ENCODE measurements around the gene TSPAN5.
A peak's percentile ranks its signal among the peaks of the same experiment; 100 is the strongest.

Gene TSPAN5

GRCh38 chr4:98673288-98673644 lies 14.9 kb upstream of the TSPAN5 start:
- no peak for DNase-seq (ENCODE audit: low read depth)

GRCh38 chr4:98672583-98673287 lies 14.3 kb upstream of the TSPAN5 start:
- DNase-seq (ENCODE audit: low read depth), result no peak

GRCh38 chr4:98671131-98671530 lies 12.7 kb upstream of the TSPAN5 start:
- DNase-seq (ENCODE audit: low read depth), result no peak

GRCh38 chr4:98670186-98670585 lies 11.8 kb upstream of the TSPAN5 start:
- no peak for DNase-seq (ENCODE audit: low read depth)

- no peak for DNase-seq (ENCODE audit: low read depth)
Measured at GRCh38 chr4:98669577-98669976, 11.2 kb upstream of the TSPAN5 start.

- DNase-seq (ENCODE audit: low read depth), result no peak
Measured at GRCh38 chr4:98664959-98665358, 6.5 kb upstream of the TSPAN5 start.

- DNase-seq (ENCODE audit: low read depth), result no peak
Measured at GRCh38 chr4:98663226-98664006, 5.0 kb upstream of the TSPAN5 start.

- no peak for DNase-seq (ENCODE audit: low read depth)
Measured at GRCh38 chr4:98662626-98663225, 4.3 kb upstream of the TSPAN5 start.

- DNase-seq (ENCODE audit: low read depth), result no peak
Measured at GRCh38 chr4:98662055-98662453, 3.6 kb upstream of the TSPAN5 start.

- DNase-seq (ENCODE audit: low read depth), result no peak
Measured at GRCh38 chr4:98661371-98662054, 3.1 kb upstream of the TSPAN5 start.

GRCh38 chr4:98659741-98660462 lies 1.5 kb upstream of the TSPAN5 start:
- no peak for DNase-seq (ENCODE audit: low read depth)

GRCh38 chr4:98659106-98659592 lies 738 bp upstream of the TSPAN5 start:
- peak; percentile 26 for DNase-seq (ENCODE audit: low read depth)

GRCh38 chr4:98657531-98658286 lies 702 bp downstream of the TSPAN5 start:
- DNase-seq (ENCODE audit: low read depth), result peak; percentile 42

GRCh38 chr4:98656886-98657285 lies 1.5 kb downstream of the TSPAN5 start:
- no peak for DNase-seq (ENCODE audit: low read depth)

- no peak for DNase-seq (ENCODE audit: low read depth)
Measured at GRCh38 chr4:98656443-98656842, 2.0 kb downstream of the TSPAN5 start.

GRCh38 chr4:98653890-98654867 lies 4.2 kb downstream of the TSPAN5 start:
- peak; percentile 89 for DNase-seq (ENCODE audit: low read depth)

GRCh38 chr4:98652996-98653395 lies 5.4 kb downstream of the TSPAN5 start:
- peak; percentile 71 for DNase-seq (ENCODE audit: low read depth)

GRCh38 chr4:98648602-98649001 lies 9.8 kb downstream of the TSPAN5 start:
- DNase-seq (ENCODE audit: low read depth), result no peak

GRCh38 chr4:98646422-98646821 lies 12.0 kb downstream of the TSPAN5 start:
- no peak for DNase-seq (ENCODE audit: low read depth)

GRCh38 chr4:98645527-98645926 lies 12.9 kb downstream of the TSPAN5 start:
- no peak for DNase-seq (ENCODE audit: low read depth)
